NCI-H460 (cell line): Measurements from ENCODE around the gene AFF4. TPM values are rescaled to one million over a fixed set of nuclear protein-coding genes. Genes with fewer than 3 reads are reported as not detected.
"Not testable (repeated sequence)": the region's sequence is repeated elsewhere in the genome, so short reads cannot be mapped to it uniquely, and the experiment has no call there.

Source experiments
- DNase-seq: peaks from one replicate; pipeline ENCODE4 v3.0.0-alpha.2; 2016; ENCODE audit warnings: low read depth; ENCODE audit errors: extremely low read depth
- total RNA-seq: library from RNA; depleted of rRNA; stranded (reverse); fragments of >200 nt; shearing (Covaris generic); gene quantifications from 2 replicates; pipeline ENCODE4 v1.2.3, GENCODE V29; 2014

Gene AFF4
- total RNA-seq, 1 experiment from 2014 or later = 44.7 TPM

GRCh38 chr5:132859889-132860437, 103.5 kb downstream of the AFF4 start:
- DNase-seq = no peak

GRCh38 chr5:132856011-132856410, 107.4 kb downstream of the AFF4 start:
- DNase-seq = no peak

GRCh38 chr5:132854992-132855391, 108.4 kb downstream of the AFF4 start:
- DNase-seq = not testable (repeated sequence)

GRCh38 chr5:132854301-132854700, 109.1 kb downstream of the AFF4 start:
- no peak for DNase-seq

GRCh38 chr5:132853790-132854189, 109.6 kb downstream of the AFF4 start:
- DNase-seq = no peak

GRCh38 chr5:132853323-132853722, 110.1 kb downstream of the AFF4 start:
- DNase-seq = no peak

- no peak for DNase-seq
Observed at GRCh38 chr5:132850066-132850465, 113.4 kb downstream of the AFF4 start.

GRCh38 chr5:132849347-132849746, 114.1 kb downstream of the AFF4 start:
- DNase-seq = no peak

- DNase-seq = no peak
Observed at GRCh38 chr5:132848270-132848669, 115.2 kb downstream of the AFF4 start.

GRCh38 chr5:132841305-132841704, 122.1 kb downstream of the AFF4 start:
- no peak for DNase-seq

GRCh38 chr5:132840896-132841295, 122.5 kb downstream of the AFF4 start:
- DNase-seq = no peak

- no peak for DNase-seq
Observed at GRCh38 chr5:132840313-132840712, 123.1 kb downstream of the AFF4 start.

GRCh38 chr5:132839426-132840301, 123.8 kb downstream of the AFF4 start:
- DNase-seq = no peak

- DNase-seq = no peak
Observed at GRCh38 chr5:132838516-132839282, 124.7 kb downstream of the AFF4 start.

GRCh38 chr5:132837868-132838267, 125.6 kb downstream of the AFF4 start:
- no peak for DNase-seq

GRCh38 chr5:132836852-132837251, 126.6 kb downstream of the AFF4 start:
- DNase-seq = no peak

- DNase-seq = no peak
Observed at GRCh38 chr5:132834057-132834456, 129.4 kb downstream of the AFF4 start.

GRCh38 chr5:132832612-132833011, 130.8 kb downstream of the AFF4 start:
- DNase-seq = no peak

GRCh38 chr5:132831095-132831860, 132.2 kb downstream of the AFF4 start:
- DNase-seq = no peak

- peak; percentile 57 for DNase-seq
Observed at GRCh38 chr5:132830436-132831094, 132.9 kb downstream of the AFF4 start, which contains the start of gene SHROOM1. TSS of gene SHROOM1 (minus strand) at chr5:132830647. CDS start at chr5:132826140, 4,507 bp downstream.
